HG03442 (cell line): ENCODE results near the gene ACSS3.

ENCODE experiments used
- ATAC-seq: cut with Tn5 transposase; IDR thresholded peaks from one replicate; pipeline ENCODE4 v1.9.1; 2021; ENCODE audit warnings: mild to moderate bottlenecking, moderate library complexity; ENCODE audit not compliant: unreplicated experiment

ACSS3 gene

DNA sequence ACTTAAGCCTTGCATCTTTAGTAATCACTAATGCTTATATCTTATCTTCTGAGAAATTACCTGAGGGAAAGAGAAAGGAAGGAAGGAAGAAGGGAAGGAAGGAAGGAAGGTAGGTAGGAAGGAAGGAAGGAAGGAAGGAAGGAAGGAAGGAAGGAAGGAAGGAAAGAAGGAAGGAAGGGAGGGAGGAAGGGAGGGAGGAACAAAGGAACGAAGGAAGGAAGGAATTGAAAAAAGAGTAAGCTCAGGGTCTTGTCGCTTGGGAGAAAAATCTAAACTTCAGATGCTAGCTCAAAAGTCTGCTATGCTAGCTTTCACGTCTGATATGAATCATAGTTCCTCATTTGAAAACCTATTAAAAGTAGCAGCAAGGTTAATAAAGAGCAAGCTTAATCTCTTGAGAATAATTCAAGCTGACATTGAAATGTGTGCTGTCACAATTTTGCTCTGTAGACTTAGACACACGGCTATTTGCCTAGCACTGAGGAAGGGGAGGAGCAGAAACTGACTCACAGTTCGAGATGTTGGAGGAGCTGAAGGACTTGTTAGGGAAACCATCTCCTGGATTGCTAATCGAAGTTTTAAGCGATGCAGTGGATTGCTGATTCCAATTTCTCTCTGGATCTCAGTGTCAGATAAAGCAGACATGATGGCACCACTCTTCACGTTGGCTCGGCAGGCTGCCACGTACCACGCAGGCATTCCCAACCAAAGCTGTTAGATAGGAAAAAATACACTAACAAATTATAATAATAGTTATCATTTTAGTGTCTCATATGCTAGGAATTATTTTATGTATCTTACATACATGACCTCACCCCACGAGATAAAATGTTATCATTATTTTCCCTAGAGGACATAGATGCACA is 216.7 kb downstream of the ACSS3 start:
- ATAC-seq: peak; percentile 60

DNA sequence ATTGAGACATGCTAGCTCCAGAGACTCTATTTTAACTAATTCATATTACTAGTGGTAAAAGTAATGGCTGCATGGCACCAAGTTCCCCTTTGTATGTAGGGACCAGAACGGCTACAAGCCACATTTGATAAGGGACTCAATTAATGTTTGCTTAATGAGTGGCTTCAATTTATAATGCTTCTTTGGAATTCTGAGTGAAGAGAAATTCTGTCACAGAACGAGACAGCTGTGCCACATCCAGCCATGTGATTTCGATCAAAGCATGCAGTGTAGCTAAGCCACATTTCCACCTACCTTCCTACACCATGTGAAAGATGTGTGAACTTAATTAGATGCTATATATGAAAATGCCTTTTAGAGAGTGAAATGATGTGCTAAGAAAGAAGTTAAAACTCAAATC is 217.4 kb downstream of the ACSS3 start:
- no peak for ATAC-seq

DNA sequence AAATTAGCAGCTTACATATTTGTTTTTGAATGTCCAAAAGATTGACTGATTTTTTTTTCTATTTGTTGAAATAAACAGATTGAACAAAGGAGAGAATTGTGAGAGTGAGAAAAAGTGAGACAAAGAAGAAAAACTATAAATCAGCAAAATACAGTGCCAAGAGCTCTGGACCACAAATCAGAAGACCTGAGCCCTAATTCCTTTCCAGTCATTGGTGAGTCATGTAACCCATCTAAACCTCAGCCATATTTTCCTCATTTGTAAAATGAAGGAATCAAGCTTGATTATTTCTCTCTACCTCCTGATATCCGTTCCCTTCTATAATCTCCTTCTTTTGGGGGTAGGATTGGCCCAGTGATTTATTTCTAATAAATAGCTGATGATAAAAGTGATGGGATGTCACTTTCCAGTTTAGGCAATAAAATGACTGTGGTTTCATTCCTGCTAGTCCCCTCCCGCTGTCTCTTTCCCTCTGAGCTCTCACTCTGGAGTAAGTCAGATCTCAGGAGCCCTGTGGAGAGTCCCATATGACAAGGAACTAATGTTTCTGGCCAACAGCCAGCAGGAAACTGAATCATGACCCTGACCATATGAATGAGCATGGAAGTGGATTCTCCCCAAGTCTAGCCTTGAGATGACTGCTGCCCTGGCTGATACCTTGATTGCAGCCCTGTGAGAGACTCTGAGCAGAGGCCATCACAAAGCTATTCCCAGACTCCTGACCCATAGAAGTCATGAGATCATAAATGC is 218.9 kb downstream of the ACSS3 start:
- ATAC-seq: no peak

DNA sequence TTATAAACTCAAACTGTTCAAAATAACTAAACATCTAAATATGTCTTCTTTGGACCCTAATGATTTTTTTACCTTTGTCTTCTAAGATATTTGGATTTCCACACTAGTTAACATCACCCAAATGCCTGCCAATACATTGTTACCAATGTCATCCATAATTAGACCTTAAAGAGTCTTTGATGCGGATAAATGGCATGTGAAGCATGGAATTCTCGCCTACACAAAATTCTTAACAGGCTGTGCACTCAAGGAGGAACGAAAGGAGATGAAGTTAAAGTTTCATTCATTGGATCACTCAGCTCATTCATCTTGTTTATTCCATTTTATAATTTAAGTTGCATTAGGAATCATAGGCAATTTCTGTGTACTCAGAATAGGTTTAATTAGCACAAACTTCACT is 219.7 kb downstream of the ACSS3 start:
- ATAC-seq: no peak

DNA sequence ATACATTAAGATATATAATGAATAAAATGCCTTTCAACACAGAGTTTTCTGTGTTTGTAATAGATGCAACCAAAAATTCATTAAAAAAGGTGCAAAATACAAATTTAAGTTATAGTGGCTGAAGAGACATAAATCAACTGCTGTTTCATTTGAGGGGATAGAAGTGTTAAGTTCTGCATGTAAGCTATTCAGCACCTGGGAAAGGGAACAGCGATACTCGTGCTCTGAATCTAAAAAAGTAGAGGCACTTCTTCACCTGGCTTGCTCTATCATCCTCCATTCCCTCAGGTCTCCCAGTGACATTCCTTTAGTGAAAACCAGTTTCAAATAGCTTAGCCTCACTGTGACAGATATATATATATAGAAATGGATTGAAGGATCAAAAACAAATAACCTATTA is 222.6 kb downstream of the ACSS3 start:
- no peak for ATAC-seq

DNA sequence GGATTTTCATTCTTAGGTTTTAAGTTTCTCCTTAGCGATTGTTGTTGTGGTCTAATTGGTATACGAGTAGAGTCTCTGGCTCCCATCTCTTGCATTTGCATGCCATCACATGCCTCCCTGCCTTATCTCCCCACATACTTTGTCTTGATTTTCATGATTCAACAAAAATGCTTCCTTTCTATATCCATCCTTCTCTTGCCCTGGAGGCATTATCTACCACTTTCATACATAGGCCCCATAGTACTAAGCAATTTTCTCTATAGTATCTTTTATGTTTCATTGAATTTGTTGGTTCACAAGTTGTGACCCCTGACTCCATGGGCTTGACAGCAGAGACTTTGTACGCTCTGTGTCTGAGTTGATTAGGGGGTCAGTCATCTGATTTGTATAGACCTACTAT is 226.1 kb downstream of the ACSS3 start:
- no peak for ATAC-seq
